A673 (cell line): ENCODE results near the gene USP40. TPM values are rescaled to one million over a fixed set of nuclear protein-coding genes. Genes with fewer than 3 reads are reported as not detected.

Source experiments
- BruUV-seq: library from RNA; stranded (reverse); fragments of 400-500 nt; replicated peaks from 2 replicates; lab custom pipeline; 2021; lab: Mats Ljungman, UMichigan
- CTCF ChIA-PET: fragments of 300-600 bp; sonication (Branson Sonifier 250); formaldehyde crosslinking; loops from one replicate; lab custom pipeline; 2022; ENCODE audit warnings: antibody characterized with exemption; lab: Charles Lee
- POLR2A ChIA-PET: fragments of 300-600 bp; sonication (Branson Sonifier 250); formaldehyde crosslinking; loops from one replicate; lab custom pipeline; 2022; ENCODE audit warnings: antibody characterized with exemption; ENCODE audit not compliant: low non-redundant PET; lab: Charles Lee
- DNase-seq: peaks from one replicate; pipeline ENCODE4 v3.0.0-alpha.2; 2015; ENCODE audit warnings: low spot score
- H3K27ac ChIP-seq: fragments of 200-600 bp; sonication (generic); 2 replicates; pipeline ENCODE4 v1.5.1; 2016; ENCODE audit warnings: mixed run types, low read depth, mild to moderate bottlenecking, mixed read lengths, antibody characterized with exemption, low read length; ENCODE audit not compliant: poor library complexity, severe bottlenecking
- H3K27me3 ChIP-seq: fragments of 200-600 bp; sonication (generic); replicated peaks from 2 replicates; pipeline ENCODE4 v1.6.1; 2017; ENCODE audit warnings: mixed run types, low read depth, mild to moderate bottlenecking, mixed read lengths, antibody characterized with exemption, low read length; ENCODE audit not compliant: insufficient read depth, poor library complexity
- H3K36me3 ChIP-seq: fragments of 200-600 bp; sonication (generic); 2 replicates; pipeline ENCODE4 v1.6.1; 2016; ENCODE audit warnings: mixed run types, mild to moderate bottlenecking, mixed read lengths, antibody characterized with exemption, low read length; ENCODE audit not compliant: insufficient read depth, poor library complexity, severe bottlenecking
- H3K4me1 ChIP-seq: fragments of 200-600 bp; sonication (generic); 2 replicates; pipeline ENCODE4 v1.6.1; 2017; ENCODE audit warnings: mixed run types, mild to moderate bottlenecking, mixed read lengths, antibody characterized with exemption, low read length; ENCODE audit not compliant: insufficient read depth, poor library complexity, severe bottlenecking
- H3K4me3 ChIP-seq: fragments of 200-600 bp; sonication (generic); 2 replicates; pipeline ENCODE4 v1.5.1; 2016; ENCODE audit warnings: low read depth, mixed run types, mild to moderate bottlenecking, mixed read lengths, low read length; ENCODE audit not compliant: poor library complexity, severe bottlenecking
- H3K9me3 ChIP-seq: fragments of 200-600 bp; sonication (generic); 2 replicates; pipeline ENCODE4 v1.6.1; 2016; ENCODE audit warnings: mixed run types, low read depth, mild to moderate bottlenecking, mixed read lengths, antibody characterized with exemption, low read length; ENCODE audit not compliant: poor library complexity, severe bottlenecking
- CTCF ChIP-seq: fragments of 300-800, 200-600 bp; sonication (generic); conservative IDR thresholded peaks from 2 replicates; pipeline ENCODE4 v1.5.1; 2017; ENCODE audit warnings: low read depth, mild to moderate bottlenecking, antibody characterized with exemption, low read length, moderate library complexity, mixed read lengths
- EZH2 ChIP-seq: fragments of 200-600 bp; sonication (generic); IDR thresholded peaks from 2 replicates; pipeline ENCODE4 v1.6.1; 2017; ENCODE audit warnings: borderline replicate concordance, low read depth, mild to moderate bottlenecking, mixed read lengths, antibody characterized with exemption, low read length; ENCODE audit not compliant: poor library complexity, severe bottlenecking
- intact Hi-C: fragments of 100-400 bp; cut with micrococcal nuclease; formaldehyde crosslinking; loops from one replicate; pipeline ENCODE4 v1.10.0; 2022; ENCODE audit not compliant: unreplicated experiment
- total RNA-seq: library from RNA; stranded (reverse); gene quantifications from 2 replicates; pipeline ENCODE4 v1.2.3, GENCODE V29; 2021

Gene USP40
- total RNA-seq, 1 experiment from 2014 or later, result 29.6 TPM

GRCh38 chr2:233565685-233566140 lies 869 bp downstream of the USP40 start:
- H3K4me1 ChIP-seq, result peaks cover 7% of the 10 kb centered on the region
- H3K36me3 ChIP-seq, result no peaks in the 10 kb centered on the region
- no peak for TF ChIP-seq CTCF
- TF ChIP-seq EZH2, result no peak
- CTCF ChIA-PET, result no interaction called here
- peak overlapping the region; percentile 96 for H3K27ac ChIP-seq
- H3K27me3 ChIP-seq, result no peaks in the 10 kb centered on the region
- DNase-seq, result no peak
- intact Hi-C loops, result no loop called here
- no peaks in the 10 kb centered on the region for H3K9me3 ChIP-seq
- BruUV-seq, result no TSS peak
- POLR2A ChIA-PET, result no interaction called here
- peak overlapping the region; percentile 89 for H3K4me3 ChIP-seq

DNA sequence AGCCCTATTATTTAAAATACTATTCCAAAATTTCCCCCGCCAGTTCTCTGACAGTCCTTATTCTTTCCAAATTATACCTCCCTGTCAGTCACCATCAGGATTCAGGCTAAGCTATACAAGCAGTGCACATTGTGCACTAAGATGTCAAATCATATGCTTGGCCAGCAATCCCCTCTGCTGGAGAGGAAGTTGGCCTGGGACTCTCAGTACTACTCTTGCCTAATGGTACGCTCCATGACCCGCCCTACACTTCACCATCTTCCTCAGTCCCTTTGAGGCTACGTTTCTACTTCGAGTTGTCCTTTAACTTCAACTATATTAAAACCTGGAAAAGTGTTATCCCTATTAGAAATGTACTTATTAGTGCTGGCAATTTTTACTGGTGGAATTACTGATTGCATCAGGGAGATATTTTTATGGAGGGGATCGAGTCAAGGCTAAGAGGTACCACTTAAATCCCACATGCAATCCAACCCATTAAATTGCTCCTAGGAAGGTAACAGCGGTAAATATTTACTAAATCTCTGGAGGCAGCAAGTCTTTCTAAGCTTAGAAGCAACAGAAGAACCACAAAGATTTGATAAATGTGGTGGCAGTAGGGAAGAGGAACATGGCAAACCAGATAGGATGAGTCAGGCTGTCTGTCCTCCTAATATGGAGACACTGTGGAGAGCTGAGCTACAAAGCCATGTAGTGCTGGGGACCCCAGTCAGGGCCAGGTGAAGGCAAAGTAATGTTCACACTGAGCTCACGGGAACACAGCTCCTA lies 2.7 kb downstream of the USP40 start:
- intact Hi-C loops, result no loop called here
- peaks cover 4% of the 10 kb centered on the region for H3K36me3 ChIP-seq
- no peak overlapping the region for H3K27ac ChIP-seq
- no peaks in the 10 kb centered on the region for H3K27me3 ChIP-seq
- H3K4me1 ChIP-seq, result peaks cover 7% of the 10 kb centered on the region
- H3K4me3 ChIP-seq, result no peak overlapping the region
- BruUV-seq, result no TSS peak
- ChIA-PET POLR2A (no interaction called here), CTCF (interaction anchor here (0.5 kb wide), 1 partner anchor 12 kb away, joined by 7 read pairs; no protein-coding TSS in a partner anchor)
- no peaks in the 10 kb centered on the region for H3K9me3 ChIP-seq
- no peak for DNase-seq
- TF ChIP-seq CTCF (no peak), EZH2 (no peak)

- TF ChIP-seq EZH2 (no peak), CTCF (no peak)
- POLR2A ChIA-PET, result no interaction called here
- no TSS peak for BruUV-seq
Measured at GRCh38 chr2:233556881-233557736, 9.5 kb downstream of the USP40 start.

More at GRCh38 chr2:233556881-233557736, 9.5 kb downstream of the USP40 start:
- Histone ChIP-seq H3K9me3 (no peaks in the 10 kb centered on the region), H3K4me1 (peaks cover 13% of the 10 kb centered on the region), H3K36me3 (peaks cover 25% of the 10 kb centered on the region), H3K27ac (peak overlapping the region; percentile 62), H3K27me3 (no peaks in the 10 kb centered on the region), H3K4me3 (no peak overlapping the region)
- intact Hi-C loops, result no loop called here
- CTCF ChIA-PET, result interaction anchor here (0.7 kb wide), 1 partner anchor 153 kb away, joined by 8 read pairs; no protein-coding TSS in a partner anchor
- peak; percentile 43 for DNase-seq
